ENCODE results near the gene CDH4. TPM values are rescaled to one million over a fixed set of nuclear protein-coding genes. Genes with fewer than 3 reads are reported as not detected.

Gene CDH4
- total and polyA plus RNA-seq, 9 of the 15 experiments (the other 6 are each of a cell fraction or from before 2014, with no cell fraction given) = 0.04 TPM; not detected in 8

DNA sequence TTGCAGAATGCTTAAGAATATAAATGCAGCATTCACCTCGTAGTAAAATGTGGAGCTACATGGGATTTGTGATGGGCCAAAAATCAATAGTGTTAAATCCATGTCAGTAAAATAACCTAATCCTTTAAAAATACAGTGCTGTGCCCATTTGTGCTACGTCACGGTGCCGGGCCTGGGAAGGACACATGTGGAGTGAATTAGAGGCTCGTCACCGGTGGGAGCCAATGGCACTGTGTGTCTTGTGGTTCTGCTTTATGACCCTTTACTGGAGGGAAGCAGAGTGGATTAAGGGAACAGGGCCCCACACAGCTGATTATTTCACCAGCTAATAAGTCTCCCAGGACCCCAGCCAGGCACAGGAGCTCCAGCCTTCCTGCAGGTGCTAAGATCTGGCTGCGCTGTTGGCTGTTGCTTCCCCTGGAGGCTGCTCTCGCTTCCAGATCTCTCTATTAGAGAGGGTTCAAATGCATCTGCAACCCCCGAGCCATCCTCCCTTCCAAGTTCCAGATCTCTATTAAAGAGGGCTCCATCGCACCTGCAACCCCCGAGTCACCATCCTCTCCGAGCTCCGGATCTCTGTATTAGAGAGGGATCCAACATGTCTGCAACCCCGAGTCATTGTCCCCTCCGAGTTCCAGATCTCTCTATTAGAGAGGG lies 405.8 kb downstream of the CDH4 start (continued):
- TF ChIP-seq, protein P1, sequence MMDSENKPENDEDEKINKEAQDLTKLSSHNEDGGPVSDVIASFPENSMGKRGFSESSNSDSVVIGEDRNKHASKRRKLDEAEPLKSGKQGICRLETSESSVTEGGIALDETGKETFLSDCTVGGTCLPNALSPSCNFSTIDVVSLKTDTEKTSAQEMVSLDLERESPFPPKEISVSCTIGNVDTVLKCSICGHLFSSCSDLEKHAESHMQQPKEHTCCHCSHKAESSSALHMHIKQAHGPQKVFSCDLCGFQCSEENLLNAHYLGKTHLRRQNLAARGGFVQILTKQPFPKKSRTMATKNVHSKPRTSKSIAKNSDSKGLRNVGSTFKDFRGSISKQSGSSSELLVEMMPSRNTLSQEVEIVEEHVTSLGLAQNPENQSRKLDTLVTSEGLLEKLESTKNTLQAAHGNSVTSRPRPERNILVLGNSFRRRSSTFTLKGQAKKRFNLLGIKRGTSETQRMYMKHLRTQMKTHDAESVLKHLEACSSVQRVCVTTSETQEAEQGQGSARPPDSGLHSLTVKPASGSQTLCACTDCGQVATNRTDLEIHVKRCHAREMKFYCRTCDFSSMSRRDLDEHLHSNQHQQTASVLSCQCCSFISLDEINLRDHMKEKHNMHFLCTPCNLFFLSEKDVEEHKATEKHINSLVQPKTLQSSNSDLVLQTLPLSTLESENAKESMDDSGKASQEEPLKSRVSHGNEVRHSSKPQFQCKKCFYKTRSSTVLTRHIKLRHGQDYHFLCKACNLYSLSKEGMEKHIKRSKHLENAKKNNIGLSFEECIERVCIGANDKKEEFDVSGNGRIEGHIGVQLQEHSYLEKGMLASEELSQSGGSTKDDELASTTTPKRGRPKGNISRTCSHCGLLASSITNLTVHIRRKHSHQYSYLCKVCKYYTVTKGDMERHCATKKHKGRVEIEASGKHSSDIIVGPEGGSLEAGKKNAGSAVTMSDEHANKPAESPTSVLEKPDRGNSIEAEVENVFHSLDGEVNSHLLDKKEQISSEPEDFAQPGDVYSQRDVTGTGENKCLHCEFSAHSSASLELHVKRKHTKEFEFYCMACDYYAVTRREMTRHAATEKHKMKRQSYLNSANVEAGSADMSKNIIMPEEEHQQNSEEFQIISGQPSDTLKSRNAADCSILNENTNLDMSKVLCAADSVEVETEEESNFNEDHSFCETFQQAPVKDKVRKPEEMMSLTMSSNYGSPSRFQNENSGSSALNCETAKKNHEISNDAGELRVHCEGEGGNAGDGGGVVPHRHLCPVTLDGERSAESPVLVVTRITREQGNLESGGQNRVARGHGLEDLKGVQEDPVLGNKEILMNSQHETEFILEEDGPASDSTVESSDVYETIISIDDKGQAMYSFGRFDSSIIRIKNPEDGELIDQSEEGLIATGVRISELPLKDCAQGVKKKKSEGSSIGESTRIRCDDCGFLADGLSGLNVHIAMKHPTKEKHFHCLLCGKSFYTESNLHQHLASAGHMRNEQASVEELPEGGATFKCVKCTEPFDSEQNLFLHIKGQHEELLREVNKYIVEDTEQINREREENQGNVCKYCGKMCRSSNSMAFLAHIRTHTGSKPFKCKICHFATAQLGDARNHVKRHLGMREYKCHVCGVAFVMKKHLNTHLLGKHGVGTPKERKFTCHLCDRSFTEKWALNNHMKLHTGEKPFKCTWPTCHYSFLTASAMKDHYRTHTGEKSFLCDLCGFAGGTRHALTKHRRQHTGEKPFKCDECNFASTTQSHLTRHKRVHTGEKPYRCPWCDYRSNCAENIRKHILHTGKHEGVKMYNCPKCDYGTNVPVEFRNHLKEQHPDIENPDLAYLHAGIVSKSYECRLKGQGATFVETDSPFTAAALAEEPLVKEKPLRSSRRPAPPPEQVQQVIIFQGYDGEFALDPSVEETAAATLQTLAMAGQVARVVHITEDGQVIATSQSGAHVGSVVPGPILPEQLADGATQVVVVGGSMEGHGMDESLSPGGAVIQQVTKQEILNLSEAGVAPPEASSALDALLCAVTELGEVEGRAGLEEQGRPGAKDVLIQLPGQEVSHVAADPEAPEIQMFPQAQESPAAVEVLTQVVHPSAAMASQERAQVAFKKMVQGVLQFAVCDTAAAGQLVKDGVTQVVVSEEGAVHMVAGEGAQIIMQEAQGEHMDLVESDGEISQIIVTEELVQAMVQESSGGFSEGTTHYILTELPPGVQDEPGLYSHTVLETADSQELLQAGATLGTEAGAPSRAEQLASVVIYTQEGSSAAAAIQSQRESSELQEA (IDR thresholded peaks at IDR 0.05; ENCODE audit: low read depth) = no peak
- TF ChIP-seq, protein P2, sequence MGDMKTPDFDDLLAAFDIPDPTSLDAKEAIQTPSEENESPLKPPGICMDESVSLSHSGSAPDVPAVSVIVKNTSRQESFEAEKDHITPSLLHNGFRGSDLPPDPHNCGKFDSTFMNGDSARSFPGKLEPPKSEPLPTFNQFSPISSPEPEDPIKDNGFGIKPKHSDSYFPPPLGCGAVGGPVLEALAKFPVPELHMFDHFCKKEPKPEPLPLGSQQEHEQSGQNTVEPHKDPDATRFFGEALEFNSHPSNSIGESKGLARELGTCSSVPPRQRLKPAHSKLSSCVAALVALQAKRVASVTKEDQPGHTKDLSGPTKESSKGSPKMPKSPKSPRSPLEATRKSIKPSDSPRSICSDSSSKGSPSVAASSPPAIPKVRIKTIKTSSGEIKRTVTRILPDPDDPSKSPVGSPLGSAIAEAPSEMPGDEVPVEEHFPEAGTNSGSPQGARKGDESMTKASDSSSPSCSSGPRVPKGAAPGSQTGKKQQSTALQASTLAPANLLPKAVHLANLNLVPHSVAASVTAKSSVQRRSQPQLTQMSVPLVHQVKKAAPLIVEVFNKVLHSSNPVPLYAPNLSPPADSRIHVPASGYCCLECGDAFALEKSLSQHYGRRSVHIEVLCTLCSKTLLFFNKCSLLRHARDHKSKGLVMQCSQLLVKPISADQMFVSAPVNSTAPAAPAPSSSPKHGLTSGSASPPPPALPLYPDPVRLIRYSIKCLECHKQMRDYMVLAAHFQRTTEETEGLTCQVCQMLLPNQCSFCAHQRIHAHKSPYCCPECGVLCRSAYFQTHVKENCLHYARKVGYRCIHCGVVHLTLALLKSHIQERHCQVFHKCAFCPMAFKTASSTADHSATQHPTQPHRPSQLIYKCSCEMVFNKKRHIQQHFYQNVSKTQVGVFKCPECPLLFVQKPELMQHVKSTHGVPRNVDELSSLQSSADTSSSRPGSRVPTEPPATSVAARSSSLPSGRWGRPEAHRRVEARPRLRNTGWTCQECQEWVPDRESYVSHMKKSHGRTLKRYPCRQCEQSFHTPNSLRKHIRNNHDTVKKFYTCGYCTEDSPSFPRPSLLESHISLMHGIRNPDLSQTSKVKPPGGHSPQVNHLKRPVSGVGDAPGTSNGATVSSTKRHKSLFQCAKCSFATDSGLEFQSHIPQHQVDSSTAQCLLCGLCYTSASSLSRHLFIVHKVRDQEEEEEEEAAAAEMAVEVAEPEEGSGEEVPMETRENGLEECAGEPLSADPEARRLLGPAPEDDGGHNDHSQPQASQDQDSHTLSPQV (IDR thresholded peaks at IDR 0.05) = no peak
- TF ChIP-seq, protein P3, sequence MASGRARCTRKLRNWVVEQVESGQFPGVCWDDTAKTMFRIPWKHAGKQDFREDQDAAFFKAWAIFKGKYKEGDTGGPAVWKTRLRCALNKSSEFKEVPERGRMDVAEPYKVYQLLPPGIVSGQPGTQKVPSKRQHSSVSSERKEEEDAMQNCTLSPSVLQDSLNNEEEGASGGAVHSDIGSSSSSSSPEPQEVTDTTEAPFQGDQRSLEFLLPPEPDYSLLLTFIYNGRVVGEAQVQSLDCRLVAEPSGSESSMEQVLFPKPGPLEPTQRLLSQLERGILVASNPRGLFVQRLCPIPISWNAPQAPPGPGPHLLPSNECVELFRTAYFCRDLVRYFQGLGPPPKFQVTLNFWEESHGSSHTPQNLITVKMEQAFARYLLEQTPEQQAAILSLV (tag; IDR thresholded peaks at IDR 0.05) = no peak
- TF ChIP-seq CCNT2 (IDR thresholded peaks at IDR 0.05; ENCODE audit: borderline replicate concordance, extremely low read depth, insufficient read length, low read depth, low read length) = no peak
